Ishikawa (cell line): ENCODE data around the gene CIROP.

Source experiments
- CEBPB ChIP-seq: IDR thresholded peaks from 2 replicates; pipeline ENCODE4 v1.6.1; 2012
- CREB1 ChIP-seq: IDR thresholded peaks from 2 replicates; pipeline ENCODE4 v1.6.1; 2012; ENCODE audit warnings: low read depth
- EGR1 ChIP-seq: IDR thresholded peaks from 2 replicates; pipeline ENCODE4 v1.6.1; 2012
- EP300 ChIP-seq: IDR thresholded peaks from 2 replicates; pipeline ENCODE4 v1.6.1; 2012; ENCODE audit warnings: borderline replicate concordance
- NFIC ChIP-seq: IDR thresholded peaks from 2 replicates; pipeline ENCODE4 v1.6.1; 2012
- RAD21 ChIP-seq: IDR thresholded peaks from 2 replicates; pipeline ENCODE4 v1.6.1; 2012; ENCODE audit warnings: low read depth
- TAF1 ChIP-seq: IDR thresholded peaks from 2 replicates; pipeline ENCODE4 v1.6.1; 2012; ENCODE audit warnings: low read depth, mild to moderate bottlenecking
- TCF12 ChIP-seq: IDR thresholded peaks from 2 replicates; pipeline ENCODE4 v1.6.1; 2012; ENCODE audit warnings: low read depth
- TEAD4 ChIP-seq: IDR thresholded peaks from 2 replicates; pipeline ENCODE4 v1.6.1; 2012
- YY1 ChIP-seq: IDR thresholded peaks from 2 replicates; pipeline ENCODE4 v1.6.1; 2012; ENCODE audit warnings: low read depth
- ZBTB7A ChIP-seq: IDR thresholded peaks from 2 replicates; pipeline ENCODE4 v1.6.1; 2012; ENCODE audit warnings: low read depth
- TF ChIP-seq, protein P1 (sequence below): IDR thresholded peaks from 2 replicates; pipeline ENCODE4 v1.6.1; 2012
- TF ChIP-seq, protein P2 (sequence below): IDR thresholded peaks from 2 replicates; pipeline ENCODE4 v1.6.1; 2012
- TF ChIP-seq, protein P3 (sequence below): IDR thresholded peaks from 2 replicates; pipeline ENCODE4 v1.6.1; 2012; ENCODE audit warnings: low read depth, mild to moderate bottlenecking

DNA sequence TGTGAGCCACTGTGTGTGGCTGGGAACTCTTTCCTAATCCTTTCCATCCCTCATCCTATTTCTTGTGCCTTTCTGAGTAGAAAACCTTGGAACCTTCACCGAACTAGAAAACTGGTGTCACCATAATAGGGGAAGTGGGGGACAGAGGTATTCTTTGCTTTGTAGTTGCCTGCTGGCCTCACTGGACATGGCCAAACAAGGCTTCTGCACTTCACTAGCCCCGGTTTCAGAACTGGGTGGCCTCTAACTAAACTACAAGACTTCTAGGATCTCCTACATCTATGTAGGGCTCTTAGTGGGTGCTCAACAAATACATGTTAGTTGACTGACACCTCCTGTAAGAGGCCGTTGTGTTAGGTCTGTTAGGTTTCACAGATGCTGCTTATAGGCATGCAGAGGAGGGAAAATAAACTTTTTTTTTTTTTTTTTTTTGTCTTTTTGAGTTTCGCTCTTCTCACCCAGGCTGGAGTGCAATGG, 597 bp upstream of the CIROP start:
- TF ChIP-seq EP300 (no peak), RAD21 (no peak), CREB1 (no peak), CEBPB (no peak), TCF12 (no peak), NFIC (no peak), ZBTB7A (no peak), TAF1 (no peak), YY1 (no peak), EGR1 (no peak), TEAD4 (no peak)
- TF ChIP-seq, protein P1, sequence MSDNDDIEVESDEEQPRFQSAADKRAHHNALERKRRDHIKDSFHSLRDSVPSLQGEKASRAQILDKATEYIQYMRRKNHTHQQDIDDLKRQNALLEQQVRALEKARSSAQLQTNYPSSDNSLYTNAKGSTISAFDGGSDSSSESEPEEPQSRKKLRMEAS, result no peak
- TF ChIP-seq, protein P2, sequence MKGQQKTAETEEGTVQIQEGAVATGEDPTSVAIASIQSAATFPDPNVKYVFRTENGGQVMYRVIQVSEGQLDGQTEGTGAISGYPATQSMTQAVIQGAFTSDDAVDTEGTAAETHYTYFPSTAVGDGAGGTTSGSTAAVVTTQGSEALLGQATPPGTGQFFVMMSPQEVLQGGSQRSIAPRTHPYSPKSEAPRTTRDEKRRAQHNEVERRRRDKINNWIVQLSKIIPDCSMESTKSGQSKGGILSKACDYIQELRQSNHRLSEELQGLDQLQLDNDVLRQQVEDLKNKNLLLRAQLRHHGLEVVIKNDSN, result no peak
- TF ChIP-seq, protein P3, sequence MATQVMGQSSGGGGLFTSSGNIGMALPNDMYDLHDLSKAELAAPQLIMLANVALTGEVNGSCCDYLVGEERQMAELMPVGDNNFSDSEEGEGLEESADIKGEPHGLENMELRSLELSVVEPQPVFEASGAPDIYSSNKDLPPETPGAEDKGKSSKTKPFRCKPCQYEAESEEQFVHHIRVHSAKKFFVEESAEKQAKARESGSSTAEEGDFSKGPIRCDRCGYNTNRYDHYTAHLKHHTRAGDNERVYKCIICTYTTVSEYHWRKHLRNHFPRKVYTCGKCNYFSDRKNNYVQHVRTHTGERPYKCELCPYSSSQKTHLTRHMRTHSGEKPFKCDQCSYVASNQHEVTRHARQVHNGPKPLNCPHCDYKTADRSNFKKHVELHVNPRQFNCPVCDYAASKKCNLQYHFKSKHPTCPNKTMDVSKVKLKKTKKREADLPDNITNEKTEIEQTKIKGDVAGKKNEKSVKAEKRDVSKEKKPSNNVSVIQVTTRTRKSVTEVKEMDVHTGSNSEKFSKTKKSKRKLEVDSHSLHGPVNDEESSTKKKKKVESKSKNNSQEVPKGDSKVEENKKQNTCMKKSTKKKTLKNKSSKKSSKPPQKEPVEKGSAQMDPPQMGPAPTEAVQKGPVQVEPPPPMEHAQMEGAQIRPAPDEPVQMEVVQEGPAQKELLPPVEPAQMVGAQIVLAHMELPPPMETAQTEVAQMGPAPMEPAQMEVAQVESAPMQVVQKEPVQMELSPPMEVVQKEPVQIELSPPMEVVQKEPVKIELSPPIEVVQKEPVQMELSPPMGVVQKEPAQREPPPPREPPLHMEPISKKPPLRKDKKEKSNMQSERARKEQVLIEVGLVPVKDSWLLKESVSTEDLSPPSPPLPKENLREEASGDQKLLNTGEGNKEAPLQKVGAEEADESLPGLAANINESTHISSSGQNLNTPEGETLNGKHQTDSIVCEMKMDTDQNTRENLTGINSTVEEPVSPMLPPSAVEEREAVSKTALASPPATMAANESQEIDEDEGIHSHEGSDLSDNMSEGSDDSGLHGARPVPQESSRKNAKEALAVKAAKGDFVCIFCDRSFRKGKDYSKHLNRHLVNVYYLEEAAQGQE, result no peak
